BLaER1 (cell line): ENCODE results near the gene PRKN.
A peak's percentile ranks its signal among the peaks of the same experiment; 100 is the strongest.

Experiments used
- H3K27ac ChIP-seq: shearing (Covaris generic); formaldehyde crosslinking; 2 replicates; pipeline ENCODE4 v1.8.1; 2022
- H3K27me3 ChIP-seq: shearing (Covaris generic); formaldehyde crosslinking; 2 replicates; pipeline ENCODE4 v1.8.1; 2022
- H3K36me3 ChIP-seq: shearing (Covaris generic); formaldehyde crosslinking; 2 replicates; pipeline ENCODE4 v1.8.1; 2022
- H3K4me1 ChIP-seq: shearing (Covaris generic); formaldehyde crosslinking; 2 replicates; pipeline ENCODE4 v1.8.1; 2022
- H3K4me2 ChIP-seq: shearing (Covaris generic); formaldehyde crosslinking; 2 replicates; pipeline ENCODE4 v1.8.1; 2022
- H3K4me3 ChIP-seq: shearing (Covaris generic); formaldehyde crosslinking; 2 replicates; pipeline ENCODE4 v1.8.1; 2022
- H3K9ac ChIP-seq: shearing (Covaris generic); formaldehyde crosslinking; 2 replicates; pipeline ENCODE4 v1.8.1; 2022
- H3K9me3 ChIP-seq: shearing (Covaris generic); formaldehyde crosslinking; 2 replicates; pipeline ENCODE4 v1.8.1; 2022
- H4K20me1 ChIP-seq: shearing (Covaris generic); formaldehyde crosslinking; 2 replicates; pipeline ENCODE4 v1.8.1; 2022
- Cebpa-rat ChIP-seq: shearing (Covaris generic); IDR thresholded peaks from 2 replicates; pipeline ENCODE4 v1.8.1; 2022

Gene PRKN

GRCh38 chr6:162488444-162488843 is 239.1 kb downstream of the PRKN start:
- no peak for TF ChIP-seq Cebpa-rat
- no peak overlapping the region for H3K4me2 ChIP-seq
- H3K36me3 ChIP-seq: no peaks in the 10 kb centered on the region
- no peaks in the 10 kb centered on the region for H4K20me1 ChIP-seq
- no peaks in the 10 kb centered on the region for H3K9me3 ChIP-seq
- no peaks in the 10 kb centered on the region for H3K27me3 ChIP-seq
- H3K4me3 ChIP-seq: no peak overlapping the region
- H3K9ac ChIP-seq: no peak overlapping the region
- H3K4me1 ChIP-seq: no peaks in the 10 kb centered on the region
- H3K27ac ChIP-seq: no peak overlapping the region

- Histone ChIP-seq H3K4me1 (no peaks in the 10 kb centered on the region), H3K27me3 (no peaks in the 10 kb centered on the region), H3K4me3 (no peak overlapping the region), H3K36me3 (no peaks in the 10 kb centered on the region), H3K4me2 (no peak overlapping the region), H4K20me1 (no peaks in the 10 kb centered on the region), H3K9ac (no peak overlapping the region), H3K27ac (no peak overlapping the region), H3K9me3 (no peaks in the 10 kb centered on the region)
- TF ChIP-seq Cebpa-rat: no peak
These were observed 242.1 kb downstream of the PRKN start for GRCh38 chr6:162485464-162485863.

GRCh38 chr6:162481938-162482337 is 245.6 kb downstream of the PRKN start:
- Histone ChIP-seq H4K20me1 (no peaks in the 10 kb centered on the region), H3K9ac (no peak overlapping the region), H3K9me3 (no peaks in the 10 kb centered on the region), H3K4me3 (no peak overlapping the region), H3K4me2 (no peak overlapping the region), H3K27me3 (no peaks in the 10 kb centered on the region), H3K36me3 (no peaks in the 10 kb centered on the region), H3K4me1 (peaks cover 22% of the 10 kb centered on the region), H3K27ac (no peak overlapping the region)
- no peak for TF ChIP-seq Cebpa-rat

GRCh38 chr6:162481320-162481719 is 246.2 kb downstream of the PRKN start:
- Histone ChIP-seq H3K9me3 (no peaks in the 10 kb centered on the region), H3K4me3 (no peak overlapping the region), H3K9ac (no peak overlapping the region), H3K27me3 (no peaks in the 10 kb centered on the region), H3K27ac (no peak overlapping the region), H3K36me3 (no peaks in the 10 kb centered on the region), H3K4me2 (no peak overlapping the region), H3K4me1 (peaks cover 22% of the 10 kb centered on the region), H4K20me1 (no peaks in the 10 kb centered on the region)
- no peak for TF ChIP-seq Cebpa-rat

- Histone ChIP-seq H3K4me1 (peaks cover 22% of the 10 kb centered on the region), H3K4me3 (no peak overlapping the region), H3K9ac (no peak overlapping the region), H3K9me3 (no peaks in the 10 kb centered on the region), H3K4me2 (peak overlapping the region; percentile 61), H4K20me1 (no peaks in the 10 kb centered on the region), H3K36me3 (no peaks in the 10 kb centered on the region), H3K27me3 (no peaks in the 10 kb centered on the region), H3K27ac (no peak overlapping the region)
- no peak for TF ChIP-seq Cebpa-rat
These were observed 249.3 kb downstream of the PRKN start for GRCh38 chr6:162478192-162478671.

- no peak for TF ChIP-seq Cebpa-rat
- Histone ChIP-seq H3K4me1 (peaks cover 22% of the 10 kb centered on the region), H3K27me3 (no peaks in the 10 kb centered on the region), H3K36me3 (no peaks in the 10 kb centered on the region), H3K9ac (no peak overlapping the region), H3K4me2 (no peak overlapping the region), H3K4me3 (no peak overlapping the region), H3K27ac (no peak overlapping the region), H3K9me3 (no peaks in the 10 kb centered on the region), H4K20me1 (no peaks in the 10 kb centered on the region)
These were observed 252.8 kb downstream of the PRKN start for GRCh38 chr6:162474722-162475121.

- Histone ChIP-seq H4K20me1 (no peaks in the 10 kb centered on the region), H3K36me3 (no peaks in the 10 kb centered on the region), H3K27ac (no peak overlapping the region), H3K9ac (no peak overlapping the region), H3K4me2 (no peak overlapping the region), H3K9me3 (no peaks in the 10 kb centered on the region), H3K27me3 (no peaks in the 10 kb centered on the region), H3K4me3 (no peak overlapping the region), H3K4me1 (no peaks in the 10 kb centered on the region)
- no peak for TF ChIP-seq Cebpa-rat
These were observed 255.7 kb downstream of the PRKN start for GRCh38 chr6:162471842-162472241.

GRCh38 chr6:162468326-162468725 is 259.2 kb downstream of the PRKN start:
- H4K20me1 ChIP-seq: no peaks in the 10 kb centered on the region
- no peaks in the 10 kb centered on the region for H3K27me3 ChIP-seq
- no peaks in the 10 kb centered on the region for H3K9me3 ChIP-seq
- H3K27ac ChIP-seq: no peak overlapping the region
- no peak overlapping the region for H3K9ac ChIP-seq
- H3K4me1 ChIP-seq: no peaks in the 10 kb centered on the region
- H3K4me3 ChIP-seq: no peak overlapping the region
- no peaks in the 10 kb centered on the region for H3K36me3 ChIP-seq
- TF ChIP-seq Cebpa-rat: no peak
- H3K4me2 ChIP-seq: no peak overlapping the region

GRCh38 chr6:162467679-162468078 is 259.9 kb downstream of the PRKN start:
- H3K9ac ChIP-seq: no peak overlapping the region
- no peaks in the 10 kb centered on the region for H3K4me1 ChIP-seq
- no peak overlapping the region for H3K4me2 ChIP-seq
- H4K20me1 ChIP-seq: no peaks in the 10 kb centered on the region
- no peak overlapping the region for H3K4me3 ChIP-seq
- no peak overlapping the region for H3K27ac ChIP-seq
- no peaks in the 10 kb centered on the region for H3K27me3 ChIP-seq
- H3K9me3 ChIP-seq: no peaks in the 10 kb centered on the region
- TF ChIP-seq Cebpa-rat: no peak
- H3K36me3 ChIP-seq: no peaks in the 10 kb centered on the region

GRCh38 chr6:162463576-162463975 is 264.0 kb downstream of the PRKN start:
- Histone ChIP-seq H3K9me3 (no peaks in the 10 kb centered on the region), H4K20me1 (no peaks in the 10 kb centered on the region), H3K9ac (no peak overlapping the region), H3K4me3 (no peak overlapping the region), H3K27me3 (no peaks in the 10 kb centered on the region), H3K4me2 (no peak overlapping the region), H3K27ac (no peak overlapping the region), H3K4me1 (no peaks in the 10 kb centered on the region), H3K36me3 (no peaks in the 10 kb centered on the region)
- TF ChIP-seq Cebpa-rat: no peak

GRCh38 chr6:162459985-162460384 is 267.6 kb downstream of the PRKN start:
- no peaks in the 10 kb centered on the region for H3K9me3 ChIP-seq
- no peak overlapping the region for H3K27ac ChIP-seq
- H4K20me1 ChIP-seq: no peaks in the 10 kb centered on the region

More at GRCh38 chr6:162459985-162460384, 267.6 kb downstream of the PRKN start:
- no peaks in the 10 kb centered on the region for H3K36me3 ChIP-seq
- no peak for TF ChIP-seq Cebpa-rat
- H3K9ac ChIP-seq: no peak overlapping the region
- H3K4me3 ChIP-seq: no peak overlapping the region
- no peaks in the 10 kb centered on the region for H3K4me1 ChIP-seq
- no peak overlapping the region for H3K4me2 ChIP-seq
- no peaks in the 10 kb centered on the region for H3K27me3 ChIP-seq
